Measurements from ENCODE around the gene HES6.
"Not testable (repeated sequence)": the region's sequence is repeated elsewhere in the genome, so short reads cannot be mapped to it uniquely, and the experiment has no call there.

HES6 gene

DNA sequence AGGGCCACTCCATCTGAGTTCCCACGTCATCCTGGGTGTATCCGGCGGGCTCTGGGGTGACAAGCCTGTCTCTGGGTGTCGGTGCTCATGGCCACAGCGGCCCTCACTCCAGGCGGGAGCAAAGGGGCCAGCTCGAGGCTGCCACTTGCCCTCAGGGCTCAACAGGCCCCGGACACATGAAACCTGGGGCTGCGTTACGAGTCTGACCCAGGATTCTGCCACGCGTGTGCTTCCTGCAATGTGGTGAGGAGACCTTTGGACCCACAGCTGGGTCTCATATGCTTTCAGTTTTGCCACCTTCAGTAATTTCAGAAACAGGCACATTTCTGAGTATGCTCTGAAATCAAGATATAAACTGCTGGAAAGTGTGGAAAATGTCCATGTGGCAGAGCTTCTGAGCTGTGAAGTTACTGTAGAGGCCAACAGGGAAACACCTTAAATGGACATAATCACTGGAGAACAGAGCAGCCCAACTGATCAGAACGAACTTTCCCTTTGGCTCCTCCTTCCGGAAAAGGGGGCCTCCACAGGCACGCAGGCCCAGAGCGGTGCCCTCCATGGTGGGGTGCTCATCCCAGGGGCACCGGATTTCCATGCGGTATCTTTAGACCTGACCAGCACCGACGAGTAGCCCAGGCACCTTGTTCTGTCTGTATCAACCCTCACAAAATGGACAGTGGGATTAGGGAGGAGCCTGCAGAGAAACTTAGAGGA, 34.5 kb upstream of the HES6 start:
- H3K4me3 ChIP-seq (ENCODE audit: low read depth, low read length): no peak overlapping the region
- peaks cover 0 to 27% of the 10 kb centered on the region in 2 experiments; a peak in 1 of 3 replicates for H3K36me3 ChIP-seq (ENCODE audit: control insufficient read depth in 2 of 2, insufficient read depth in 1 of 2, low read length in 2 of 2)
- ChIA-PET POLR2A (no interaction called here), CTCF (interaction anchor here (7.3 kb wide), 1 partner anchor 11 kb away, joined by 54 read pairs; no protein-coding TSS in a partner anchor)
- no peaks in the 10 kb centered on the region for H3K9me3 ChIP-seq (ENCODE audit: control insufficient read depth, insufficient read depth, low read depth, low read length)
- TF ChIP-seq, protein P1, sequence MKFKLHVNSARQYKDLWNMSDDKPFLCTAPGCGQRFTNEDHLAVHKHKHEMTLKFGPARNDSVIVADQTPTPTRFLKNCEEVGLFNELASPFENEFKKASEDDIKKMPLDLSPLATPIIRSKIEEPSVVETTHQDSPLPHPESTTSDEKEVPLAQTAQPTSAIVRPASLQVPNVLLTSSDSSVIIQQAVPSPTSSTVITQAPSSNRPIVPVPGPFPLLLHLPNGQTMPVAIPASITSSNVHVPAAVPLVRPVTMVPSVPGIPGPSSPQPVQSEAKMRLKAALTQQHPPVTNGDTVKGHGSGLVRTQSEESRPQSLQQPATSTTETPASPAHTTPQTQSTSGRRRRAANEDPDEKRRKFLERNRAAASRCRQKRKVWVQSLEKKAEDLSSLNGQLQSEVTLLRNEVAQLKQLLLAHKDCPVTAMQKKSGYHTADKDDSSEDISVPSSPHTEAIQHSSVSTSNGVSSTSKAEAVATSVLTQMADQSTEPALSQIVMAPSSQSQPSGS (tag by site-specific recombination; IDR thresholded peaks at IDR 0.05; ENCODE audit: low read depth): no peak
- TF ChIP-seq ZNF140 (tag by site-specific recombination; IDR thresholded peaks at IDR 0.05) (no peak), RBAK (tag by site-specific recombination; IDR thresholded peaks at IDR 0.05) (no peak), ZNF629 (tag by site-specific recombination; IDR thresholded peaks at IDR 0.05) (no peak), ZSCAN16 (tag by site-specific recombination; IDR thresholded peaks at IDR 0.05) (no peak), ZNF335 (tag by site-specific recombination; conservative IDR thresholded peaks at IDR 0.05) (no peak)
- TF ChIP-seq, protein P2, sequence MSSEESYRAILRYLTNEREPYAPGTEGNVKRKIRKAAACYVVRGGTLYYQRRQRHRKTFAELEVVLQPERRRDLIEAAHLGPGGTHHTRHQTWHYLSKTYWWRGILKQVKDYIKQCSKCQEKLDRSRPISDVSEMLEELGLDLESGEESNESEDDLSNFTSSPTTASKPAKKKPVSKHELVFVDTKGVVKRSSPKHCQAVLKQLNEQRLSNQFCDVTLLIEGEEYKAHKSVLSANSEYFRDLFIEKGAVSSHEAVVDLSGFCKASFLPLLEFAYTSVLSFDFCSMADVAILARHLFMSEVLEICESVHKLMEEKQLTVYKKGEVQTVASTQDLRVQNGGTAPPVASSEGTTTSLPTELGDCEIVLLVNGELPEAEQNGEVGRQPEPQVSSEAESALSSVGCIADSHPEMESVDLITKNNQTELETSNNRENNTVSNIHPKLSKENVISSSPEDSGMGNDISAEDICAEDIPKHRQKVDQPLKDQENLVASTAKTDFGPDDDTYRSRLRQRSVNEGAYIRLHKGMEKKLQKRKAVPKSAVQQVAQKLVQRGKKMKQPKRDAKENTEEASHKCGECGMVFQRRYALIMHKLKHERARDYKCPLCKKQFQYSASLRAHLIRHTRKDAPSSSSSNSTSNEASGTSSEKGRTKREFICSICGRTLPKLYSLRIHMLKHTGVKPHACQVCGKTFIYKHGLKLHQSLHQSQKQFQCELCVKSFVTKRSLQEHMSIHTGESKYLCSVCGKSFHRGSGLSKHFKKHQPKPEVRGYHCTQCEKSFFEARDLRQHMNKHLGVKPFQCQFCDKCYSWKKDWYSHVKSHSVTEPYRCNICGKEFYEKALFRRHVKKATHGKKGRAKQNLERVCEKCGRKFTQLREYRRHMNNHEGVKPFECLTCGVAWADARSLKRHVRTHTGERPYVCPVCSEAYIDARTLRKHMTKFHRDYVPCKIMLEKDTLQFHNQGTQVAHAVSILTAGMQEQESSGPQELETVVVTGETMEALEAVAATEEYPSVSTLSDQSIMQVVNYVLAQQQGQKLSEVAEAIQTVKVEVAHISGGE (tag by site-specific recombination; conservative IDR thresholded peaks at IDR 0.05; ENCODE audit: low read depth): no peak
- H3K4me1 ChIP-seq (ENCODE audit: control insufficient read depth, insufficient read depth, low read length): no peaks in the 10 kb centered on the region
- H3K27ac ChIP-seq (ENCODE audit: extremely low read depth, low read depth, low read length): no peak overlapping the region

DNA sequence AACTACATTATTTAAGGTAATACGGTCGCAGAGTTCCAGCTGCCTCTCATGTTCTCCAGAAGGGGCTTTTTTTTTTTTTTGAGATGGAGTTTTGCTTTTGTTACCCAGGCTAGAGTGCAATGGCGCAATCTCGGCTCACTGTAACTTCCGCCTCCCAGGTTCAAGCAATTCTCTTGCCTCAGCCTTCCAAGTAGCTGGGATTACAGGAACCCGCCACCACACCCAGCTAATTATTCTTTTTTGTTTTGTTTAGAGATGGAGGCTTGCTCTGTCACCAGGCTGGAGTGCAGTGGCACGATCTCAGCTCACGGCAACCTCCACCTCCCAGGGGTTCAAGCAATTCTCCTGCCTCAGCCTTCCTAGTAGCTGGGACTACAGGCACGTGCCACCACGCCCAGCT, 33.6 kb upstream of the HES6 start:
- H3K27ac ChIP-seq (ENCODE audit: extremely low read depth, low read depth, low read length); POLR2A ChIA-PET; H3K4me1 ChIP-seq (ENCODE audit: control insufficient read depth, insufficient read depth, low read length); H3K4me3 ChIP-seq (ENCODE audit: low read depth, low read length); H3K9me3 ChIP-seq (ENCODE audit: control insufficient read depth, insufficient read depth, low read depth, low read length): not testable (repeated sequence)
- TF ChIP-seq OSR2 (tag by site-specific recombination; IDR thresholded peaks at IDR 0.05) (0 out of 2 replicates have a peak, but pooled peaks have one; percentile 15), KLF1 (tag by site-specific recombination; IDR thresholded peaks at IDR 0.05) (peak; percentile 44; the same call in 1 of the 2 replicates), GLIS1 (tag by site-specific recombination; IDR thresholded peaks at IDR 0.05) (peak; percentile 54)
- H3K36me3 ChIP-seq (ENCODE audit: control insufficient read depth in 2 of 2, insufficient read depth in 1 of 2, low read length in 2 of 2): peaks cover 0 to 27% of the 10 kb centered on the region in 2 experiments; a peak in 1 of 3 replicates
- CTCF ChIA-PET: interaction anchor here (0.6 to 7.3 kb wide), 2 partner anchors 10 to 17 kb away, joined by 3 to 54 read pairs; no protein-coding TSS in a partner anchor

DNA sequence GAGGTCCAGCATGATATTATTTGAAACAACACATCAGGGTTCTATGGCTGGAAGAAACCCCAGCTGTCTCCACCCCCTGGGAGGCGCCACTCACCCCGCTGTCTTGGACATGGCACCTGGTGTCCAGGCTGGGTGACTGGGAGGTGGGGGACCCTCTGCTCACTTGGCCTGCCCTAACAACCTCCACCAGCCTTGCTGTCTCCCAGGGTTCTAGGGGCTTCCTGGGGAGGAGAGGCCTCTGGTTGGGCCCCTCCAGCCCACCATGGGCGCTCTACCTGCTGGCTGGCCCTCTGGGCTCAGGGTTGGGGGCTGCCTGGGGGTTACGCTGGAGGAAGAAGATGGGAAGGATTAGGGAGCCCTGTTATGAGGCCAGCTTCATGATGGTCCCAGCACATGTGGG, 32.3 kb upstream of the HES6 start:
- Histone ChIP-seq H3K4me3 (ENCODE audit: low read depth, low read length) (no peak overlapping the region), H3K4me1 (ENCODE audit: control insufficient read depth, insufficient read depth, low read length) (no peaks in the 10 kb centered on the region), H3K9me3 (ENCODE audit: control insufficient read depth, insufficient read depth, low read depth, low read length) (no peaks in the 10 kb centered on the region), H3K36me3 (ENCODE audit: control insufficient read depth in 2 of 2, insufficient read depth in 1 of 2, low read length in 2 of 2) (peaks cover 0 to 34% of the 10 kb centered on the region in 2 experiments; a peak in 1 of 3 replicates), H3K27ac (ENCODE audit: extremely low read depth, low read depth, low read length) (no peak overlapping the region)
- TF ChIP-seq ZNF19 (tag by site-specific recombination; IDR thresholded peaks at IDR 0.05; ENCODE audit: low read depth) (no peak), ZNF600 (tag by site-specific recombination; IDR thresholded peaks at IDR 0.05) (no peak), GLIS2 (tag by site-specific recombination; IDR thresholded peaks at IDR 0.05) (no peak), ZNF16 (tag by site-specific recombination; IDR thresholded peaks at IDR 0.05; ENCODE audit: low read depth) (no peak)
- CTCF ChIA-PET: interaction anchor here (0.6 to 7.3 kb wide), 4 partner anchors 9 to 41 kb away, joined by 3 to 54 read pairs (median 4); no protein-coding TSS in a partner anchor
- POLR2A ChIA-PET: no interaction called here

DNA sequence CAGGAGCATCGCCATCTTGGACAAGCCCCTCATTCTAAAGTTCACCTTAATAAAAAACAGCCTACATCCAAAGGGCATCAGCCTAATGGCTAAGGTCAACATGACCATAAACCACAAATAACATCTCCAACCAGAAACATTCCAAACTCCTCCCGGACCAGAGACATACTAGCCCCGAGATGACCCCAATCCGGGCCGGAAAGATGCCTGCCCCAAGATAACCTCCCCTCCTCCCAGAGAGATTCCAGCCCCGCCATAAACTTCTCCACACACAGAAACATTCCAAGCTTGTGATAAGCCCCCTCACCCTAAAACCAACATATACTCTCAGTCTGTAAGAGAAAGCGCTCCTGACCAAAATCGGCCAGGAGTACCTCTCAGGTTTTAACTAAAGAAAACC, 31.8 kb upstream of the HES6 start:
- H3K4me3 ChIP-seq (ENCODE audit: low read depth, low read length); H3K27ac ChIP-seq (ENCODE audit: extremely low read depth, low read depth, low read length); H3K4me1 ChIP-seq (ENCODE audit: control insufficient read depth, insufficient read depth, low read length); POLR2A ChIA-PET; H3K9me3 ChIP-seq (ENCODE audit: control insufficient read depth, insufficient read depth, low read depth, low read length): not testable (repeated sequence)
- CTCF ChIA-PET: interaction anchor here (0.6 to 0.9 kb wide), 3 partner anchors 12 to 42 kb away, joined by 3 to 4 read pairs (median 3); no protein-coding TSS in a partner anchor
- peaks cover 0 to 32% of the 10 kb centered on the region in 2 experiments; a peak in 1 of 3 replicates for H3K36me3 ChIP-seq (ENCODE audit: control insufficient read depth in 2 of 2, insufficient read depth in 1 of 2, low read length in 2 of 2)
